Stomach (tissue), 9 donors: ENCODE results near the gene EPN2. TPM values are rescaled to one million over a fixed set of nuclear protein-coding genes. Genes with fewer than 3 reads are reported as not detected.

Experiments
- DNase-seq, 2 donors: peaks; one replicate each; pipeline versions ENCODE4 v3.0.0 to v3.0.0-alpha.2; 2013 to 2019
- H3K27ac ChIP-seq, 5 donors: fragments of 200-600 bp in 4 of 5; sonication (generic) in 4 of 5; one replicate each; pipeline ENCODE4 v1.5.1; 2013 to 2019; ENCODE audit warnings: mild to moderate bottlenecking in 1 of 5, moderate library complexity in 1 of 5
- H3K27me3 ChIP-seq, 3 donors: fragments of 200-600 bp; sonication (generic); one replicate each; pipeline ENCODE4 v1.5.1; 2017 to 2019; ENCODE audit warnings: mixed run types in 1 of 3
- H3K36me3 ChIP-seq, 4 donors: fragments of 200-600 bp; sonication (generic); 1 replicate in 3 of 4; 2 replicates in 1 of 4; pipeline ENCODE4 v1.5.1; 2016 to 2019
- H3K4me1 ChIP-seq, 4 donors: fragments of 200-600 bp; sonication (generic); one replicate each; pipeline ENCODE4 v1.5.1; 2016 to 2019
- H3K4me3 ChIP-seq, 4 donors: fragments of 200-600 bp; sonication (generic) in 3 of 4; one replicate each; pipeline ENCODE4 v1.5.1; 2016 to 2019; ENCODE audit warnings: mild to moderate bottlenecking in 1 of 4
- H3K9me3 ChIP-seq, 4 donors: fragments of 200-600 bp; sonication (generic); one replicate each; pipeline ENCODE4 v1.5.1; 2016 to 2019
- EP300 ChIP-seq: sonication (generic); formaldehyde crosslinking; IDR thresholded peaks from one replicate; pipeline ENCODE4 v1.6.1; 2017; ENCODE audit warnings: antibody characterized with exemption
- POLR2A ChIP-seq, 4 donors: fragments of 450-650 bp; IDR thresholded peaks; one replicate each; pipeline ENCODE4 v1.6.1; 2016; ENCODE audit warnings: antibody characterized with exemption in 4 of 4, control low read depth in 2 of 4, mild to moderate bottlenecking in 1 of 4, moderate library complexity in 1 of 4
- POLR2AphosphoS5 ChIP-seq, 3 donors: sonication (generic); formaldehyde crosslinking; IDR thresholded peaks; one replicate each; pipeline ENCODE4 v1.6.1; 2016; ENCODE audit warnings: antibody characterized with exemption in 3 of 3
- WGBS, 5 donors: extraction: QIAGEN DNeasy Blood & Tissue Kit in 3 of 5; methylation state at CpG; one replicate each; pipeline versions ENCODE4 v1.1.5 to v1.1.7; 2013 to 2018; 5-methylcytosine and 5-hydroxymethylcytosine counted together
- intact Hi-C: fragments of 100-400 bp; cut with DNase I; formaldehyde crosslinking; loops from one replicate; pipeline ENCODE4 v1.15.1; 2023; ENCODE audit warnings: low total_unique reads
- polyA plus RNA-seq, 3 donors: library from polyadenylated mRNA; stranded (reverse); fragments of 200-250 nt; gene quantifications; one replicate each; pipeline ENCODE4 v1.2.3, GENCODE V29; 2013
- total RNA-seq, 5 donors: library from RNA; depleted of rRNA; stranded (reverse); fragments of >200 nt; gene quantifications; one replicate each; pipeline versions ENCODE4 v1.1.0 to v1.2.3, GENCODE V29; 2014 to 2016
- TF ChIP-seq, protein P1 (sequence below), 7 experiments: fragments of 450-650 bp in 4 of 7; fragments of 200-600 bp in 3 of 7; sonication (generic) in 3 of 7; IDR thresholded peaks; one replicate each; pipeline ENCODE4 v1.5.1; 2016 to 2019; ENCODE audit warnings: antibody characterized with exemption in 7 of 7, control low read depth in 2 of 7, mild to moderate bottlenecking in 1 of 7
- donor health status: healthy with polysubstance abuse.
- donor health status: Bipolar disorder and iron deficiency.
- donor health status: healthy.

The EPN2 gene
- total and polyA plus RNA-seq, 8 donors = 10.7 to 71.9 (median 25.7) TPM

GRCh38 chr17:19331134-19331533 is 94.0 kb downstream of the EPN2 start:
- H3K27me3 ChIP-seq = no peaks in the 10 kb centered on the region
- WGBS, 5 donors = 75 to 86% (median 83%) methylated on average over 4 of the region's 4 CpGs
- DNase-seq = peak in 1 of 2 donors; percentile 22
- no peaks in the 10 kb centered on the region for H3K4me1 ChIP-seq
- intact Hi-C loops = no loop called here
- H3K9me3 ChIP-seq = no peaks in the 10 kb centered on the region
- no peak overlapping the region for H3K4me3 ChIP-seq
- H3K36me3 ChIP-seq = peaks cover 0 to 68% (median 53%) of the 10 kb centered on the region in 4 donors
- no peak overlapping the region for H3K27ac ChIP-seq
- TF ChIP-seq POLR2AphosphoS5 (IDR thresholded peaks at IDR 0.05) (peak in 1 of 3 donors; percentile 27), EP300 (no peak)

GRCh38 chr17:19331543-19332245 is 94.5 kb downstream of the EPN2 start:
- 87 to 92% (median 91%) methylated on average over 13 of the region's 13 CpGs for WGBS, 5 donors
- Histone ChIP-seq H3K27ac (no peak overlapping the region), H3K4me1 (peaks cover 0 to 1% (median 0%) of the 10 kb centered on the region in 4 donors), H3K4me3 (no peak overlapping the region), H3K27me3 (no peaks in the 10 kb centered on the region), H3K36me3 (peaks cover 0 to 69% (median 53%) of the 10 kb centered on the region in 4 donors), H3K9me3 (no peaks in the 10 kb centered on the region)
- intact Hi-C loops = no loop called here
- TF ChIP-seq EP300 = no peak
- no peak for TF ChIP-seq POLR2AphosphoS5 (IDR thresholded peaks at IDR 0.05)
- TF ChIP-seq, protein P1, sequence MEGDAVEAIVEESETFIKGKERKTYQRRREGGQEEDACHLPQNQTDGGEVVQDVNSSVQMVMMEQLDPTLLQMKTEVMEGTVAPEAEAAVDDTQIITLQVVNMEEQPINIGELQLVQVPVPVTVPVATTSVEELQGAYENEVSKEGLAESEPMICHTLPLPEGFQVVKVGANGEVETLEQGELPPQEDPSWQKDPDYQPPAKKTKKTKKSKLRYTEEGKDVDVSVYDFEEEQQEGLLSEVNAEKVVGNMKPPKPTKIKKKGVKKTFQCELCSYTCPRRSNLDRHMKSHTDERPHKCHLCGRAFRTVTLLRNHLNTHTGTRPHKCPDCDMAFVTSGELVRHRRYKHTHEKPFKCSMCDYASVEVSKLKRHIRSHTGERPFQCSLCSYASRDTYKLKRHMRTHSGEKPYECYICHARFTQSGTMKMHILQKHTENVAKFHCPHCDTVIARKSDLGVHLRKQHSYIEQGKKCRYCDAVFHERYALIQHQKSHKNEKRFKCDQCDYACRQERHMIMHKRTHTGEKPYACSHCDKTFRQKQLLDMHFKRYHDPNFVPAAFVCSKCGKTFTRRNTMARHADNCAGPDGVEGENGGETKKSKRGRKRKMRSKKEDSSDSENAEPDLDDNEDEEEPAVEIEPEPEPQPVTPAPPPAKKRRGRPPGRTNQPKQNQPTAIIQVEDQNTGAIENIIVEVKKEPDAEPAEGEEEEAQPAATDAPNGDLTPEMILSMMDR (IDR thresholded peaks at IDR 0.05) = no peak
- TF ChIP-seq POLR2A (IDR thresholded peaks at IDR 0.05) = no peak
- DNase-seq = peak in 1 of 2 donors; percentile 8

GRCh38 chr17:19332371-19333131 is 95.4 kb downstream of the EPN2 start:
- WGBS, 5 donors = 82 to 88% (median 83%) methylated on average over 6 of the region's 6 CpGs
- H3K27me3 ChIP-seq = no peaks in the 10 kb centered on the region
- peak in 1 of 2 donors; percentile 23 for DNase-seq
- H3K27ac ChIP-seq = no peak overlapping the region
- peaks cover 0 to 10% (median 2%) of the 10 kb centered on the region in 4 donors for H3K4me1 ChIP-seq
- no peak overlapping the region for H3K4me3 ChIP-seq
- H3K36me3 ChIP-seq = peaks cover 0 to 62% (median 53%) of the 10 kb centered on the region in 4 donors
- intact Hi-C loops = no loop called here
- H3K9me3 ChIP-seq = no peaks in the 10 kb centered on the region
- no peak for TF ChIP-seq POLR2AphosphoS5 (IDR thresholded peaks at IDR 0.05)
- TF ChIP-seq EP300 = no peak
- TF ChIP-seq, protein P1 (IDR thresholded peaks at IDR 0.05) = no peak
- TF ChIP-seq POLR2A (IDR thresholded peaks at IDR 0.05) = no peak

- TF ChIP-seq, protein P1 (IDR thresholded peaks at IDR 0.05) = no peak
- no peak for TF ChIP-seq POLR2AphosphoS5 (IDR thresholded peaks at IDR 0.05)
- no peak overlapping the region for H3K27ac ChIP-seq
- no peaks in the 10 kb centered on the region for H3K27me3 ChIP-seq
- no peaks in the 10 kb centered on the region for H3K9me3 ChIP-seq
- H3K4me3 ChIP-seq = no peak overlapping the region
- H3K4me1 ChIP-seq = peaks cover 0 to 15% (median 5%) of the 10 kb centered on the region in 4 donors
- DNase-seq = peak in 1 of 2 donors; percentile 18
- 95 to 100% (median 100%) methylated on average over 1 of the region's 1 CpG for WGBS, 5 donors
- intact Hi-C loops = no loop called here
- peaks cover 0 to 62% (median 52%) of the 10 kb centered on the region in 4 donors for H3K36me3 ChIP-seq
Observed at GRCh38 chr17:19333132-19333440, 95.9 kb downstream of the EPN2 start.
